Measurements from ENCODE around the gene PHACTR3.

Gene PHACTR3

GRCh38 chr20:59576216-59576953 lies 28.0 kb upstream of the PHACTR3 start:
- no peak overlapping the region for H3K9ac ChIP-seq (ENCODE audit: low read length)
- H3K36me3 ChIP-seq (ENCODE audit: control insufficient read depth, insufficient read depth, low read length), result no peaks in the 10 kb centered on the region
- no peaks in the 10 kb centered on the region for H3K9me3 ChIP-seq (ENCODE audit: control insufficient read depth, low read length)
- H3K4me3 ChIP-seq (ENCODE audit: low read length), result no peak overlapping the region
- peaks cover 7% of the 10 kb centered on the region for H3K4me1 ChIP-seq (ENCODE audit: control insufficient read depth, insufficient read depth, low read length)
- H3K27me3 ChIP-seq (ENCODE audit: control insufficient read depth, insufficient read depth, low read length), result peaks cover 31% of the 10 kb centered on the region

DNA sequence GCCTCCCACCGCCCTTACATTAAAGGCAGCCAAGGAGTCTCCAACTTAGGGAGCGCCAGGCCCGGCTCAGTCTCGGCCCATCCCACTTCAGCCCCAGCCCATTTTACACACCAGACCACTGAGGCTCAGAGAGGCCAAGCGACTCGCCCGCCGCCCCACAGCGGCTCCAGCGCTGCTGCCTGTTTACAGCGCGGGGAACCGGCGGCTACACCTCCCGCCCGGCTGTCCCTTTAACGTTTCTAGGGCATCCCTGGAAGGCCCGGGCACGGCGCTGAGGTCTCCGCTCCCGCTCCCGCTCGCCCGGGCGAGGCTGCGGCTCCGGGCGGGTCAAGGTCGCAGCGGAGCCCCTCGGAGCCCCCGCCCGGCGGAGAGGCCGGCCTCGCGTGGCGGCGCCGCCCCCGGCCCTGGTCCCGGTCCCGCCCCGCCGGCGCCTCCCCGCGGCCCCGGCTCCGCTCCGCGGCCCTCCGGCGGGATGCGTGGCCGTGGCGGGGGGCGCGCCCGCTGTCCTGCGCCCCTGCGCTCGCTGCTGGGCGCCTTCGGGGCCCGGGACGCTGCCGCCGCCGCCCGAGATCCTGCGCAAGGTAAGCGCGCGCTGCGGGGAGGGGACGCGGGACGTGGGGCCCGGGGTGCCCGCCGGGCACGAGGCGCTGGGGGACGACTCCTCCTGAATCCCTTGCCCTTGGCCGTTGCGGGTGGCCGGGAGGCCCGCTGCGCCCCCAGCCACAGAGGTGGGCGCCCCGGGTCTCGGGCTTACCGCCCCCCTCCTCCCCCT lies 27.1 kb upstream of the PHACTR3 start:
- Histone ChIP-seq H3K4me3 (ENCODE audit: low read length) (no peak overlapping the region), H3K9ac (ENCODE audit: low read length) (no peak overlapping the region), H3K36me3 (ENCODE audit: control insufficient read depth, insufficient read depth, low read length) (no peaks in the 10 kb centered on the region), H3K9me3 (ENCODE audit: control insufficient read depth, low read length) (no peaks in the 10 kb centered on the region), H3K27me3 (ENCODE audit: control insufficient read depth, insufficient read depth, low read length) (peaks cover 27% of the 10 kb centered on the region), H3K4me1 (ENCODE audit: control insufficient read depth, insufficient read depth, low read length) (no peaks in the 10 kb centered on the region)

DNA sequence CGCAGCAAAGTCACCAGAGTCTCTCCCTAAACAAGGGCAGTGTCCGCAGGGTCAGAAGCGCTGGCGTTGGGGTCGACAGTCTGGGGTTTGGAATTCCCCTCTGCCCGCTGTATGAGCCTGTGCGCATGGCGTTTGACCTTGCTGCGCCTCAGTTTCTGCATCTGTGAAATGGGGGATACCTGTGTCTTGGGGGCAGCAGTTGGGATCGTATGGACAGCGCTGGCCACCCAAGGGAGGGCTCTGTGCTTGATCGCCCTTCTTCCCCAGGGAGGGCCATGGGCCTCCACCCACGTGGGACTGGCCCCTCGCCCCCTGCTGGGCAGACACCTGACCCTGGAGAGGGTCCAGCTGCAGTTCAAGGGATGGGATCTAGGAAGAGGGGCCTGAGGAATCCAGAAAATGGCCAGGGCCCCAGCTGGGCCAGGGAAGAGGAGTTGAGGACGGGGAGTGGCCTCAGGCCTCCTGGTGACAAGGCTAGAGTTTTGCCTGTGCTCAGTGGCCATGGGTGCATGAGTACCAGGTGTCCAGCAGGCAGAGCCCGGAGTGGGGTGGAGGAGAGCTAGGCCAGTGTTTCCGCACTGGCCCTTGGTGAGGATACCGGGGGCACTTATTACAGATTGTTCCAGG lies 26.4 kb upstream of the PHACTR3 start:
- no peak overlapping the region for H3K9ac ChIP-seq (ENCODE audit: low read length)
- H3K4me3 ChIP-seq (ENCODE audit: low read length), result no peak overlapping the region
- H3K9me3 ChIP-seq (ENCODE audit: control insufficient read depth, low read length), result no peaks in the 10 kb centered on the region
- H3K4me1 ChIP-seq (ENCODE audit: control insufficient read depth, insufficient read depth, low read length), result peaks cover under 1% of the 10 kb centered on the region
- peaks cover 27% of the 10 kb centered on the region for H3K27me3 ChIP-seq (ENCODE audit: control insufficient read depth, insufficient read depth, low read length)
- no peaks in the 10 kb centered on the region for H3K36me3 ChIP-seq (ENCODE audit: control insufficient read depth, insufficient read depth, low read length)

DNA sequence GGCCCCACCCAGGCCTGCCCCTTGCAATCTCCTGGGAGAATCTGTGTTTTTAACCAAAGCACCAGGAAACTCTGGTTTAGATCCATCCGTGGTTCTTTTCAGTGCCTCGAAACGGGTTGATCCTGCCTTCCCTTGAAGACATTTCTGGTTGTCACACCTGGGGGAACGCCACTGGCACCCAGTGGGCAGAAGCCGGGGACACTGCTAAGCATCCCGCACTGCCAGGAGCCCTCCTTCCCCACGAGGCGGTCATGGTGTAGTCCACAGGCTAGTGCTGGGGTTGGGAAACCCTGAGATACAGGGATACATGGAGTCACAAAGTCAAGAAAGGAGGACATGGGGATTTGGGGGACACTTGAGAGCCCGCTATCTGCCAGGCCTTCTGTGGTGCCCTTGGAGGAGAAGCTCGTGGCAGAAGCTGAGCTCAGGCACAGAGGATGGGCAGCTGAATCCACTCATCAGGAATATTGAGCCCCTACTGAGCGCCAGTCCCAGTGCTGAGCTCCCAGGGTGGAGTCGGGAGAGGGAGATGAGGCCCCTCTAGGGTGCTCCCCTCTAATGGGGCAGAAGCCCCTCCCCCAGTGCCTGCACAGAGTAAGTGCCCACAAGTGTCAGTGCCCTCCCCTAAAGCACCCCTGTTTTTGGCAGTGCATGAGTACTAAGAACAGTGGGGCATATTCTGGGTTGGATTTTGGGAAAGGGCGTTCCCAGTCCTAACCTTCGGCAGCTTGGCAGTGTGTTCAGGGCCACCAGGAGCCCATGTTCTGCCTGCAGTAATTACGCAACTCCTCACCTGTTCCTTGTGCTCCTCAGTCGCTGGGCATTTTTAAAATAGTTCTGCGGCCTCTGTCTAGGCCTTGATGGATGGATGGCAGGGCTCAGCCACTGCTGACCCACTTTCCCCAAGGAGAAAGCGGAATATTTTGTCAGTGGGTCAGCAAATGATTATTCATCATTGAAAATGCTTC lies 25.6 kb upstream of the PHACTR3 start:
- Histone ChIP-seq H3K4me3 (ENCODE audit: low read length) (no peak overlapping the region), H3K36me3 (ENCODE audit: control insufficient read depth, insufficient read depth, low read length) (no peaks in the 10 kb centered on the region), H3K27me3 (ENCODE audit: control insufficient read depth, insufficient read depth, low read length) (peaks cover 27% of the 10 kb centered on the region)

DNA sequence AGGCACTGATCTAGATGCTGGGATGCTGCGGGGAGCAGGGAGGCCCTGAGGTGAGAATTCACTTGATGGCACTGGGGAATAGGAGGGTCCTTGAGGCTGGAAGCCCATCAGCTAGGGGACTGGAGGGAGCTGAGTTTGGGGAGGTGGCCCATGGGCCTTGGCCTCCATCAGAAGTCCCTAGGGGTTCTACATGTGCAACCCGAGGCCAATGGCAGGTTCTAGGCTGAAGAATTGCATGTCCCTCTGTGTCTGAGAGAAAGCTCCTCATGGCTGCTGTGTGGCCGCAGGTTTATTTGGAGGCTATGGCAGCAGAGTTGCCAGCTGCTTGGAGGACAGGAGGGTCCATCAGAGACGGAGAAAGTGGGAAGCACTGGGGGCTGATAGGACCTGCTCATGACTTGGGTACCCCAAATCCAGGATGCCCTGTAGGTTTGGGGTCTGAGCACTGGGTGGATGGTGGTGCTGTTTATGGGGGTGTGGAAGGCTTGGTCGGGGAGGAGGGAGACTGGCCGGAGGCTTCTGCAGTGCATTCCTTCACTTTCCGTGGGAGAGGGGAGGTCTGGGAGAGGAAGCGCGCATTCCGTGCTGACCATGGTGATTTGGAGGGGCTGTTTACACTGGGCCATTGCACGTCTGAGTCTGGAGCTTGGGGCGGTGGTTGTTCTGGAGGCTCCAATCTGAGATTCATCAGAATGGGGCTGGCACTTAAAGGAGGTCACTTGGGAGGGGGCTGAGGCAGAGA lies 24.8 kb upstream of the PHACTR3 start:
- Histone ChIP-seq H3K9me3 (ENCODE audit: control insufficient read depth, low read length) (no peaks in the 10 kb centered on the region), H3K36me3 (ENCODE audit: control insufficient read depth, insufficient read depth, low read length) (no peaks in the 10 kb centered on the region), H3K4me1 (ENCODE audit: control insufficient read depth, insufficient read depth, low read length) (peaks cover 4% of the 10 kb centered on the region), H3K9ac (ENCODE audit: low read length) (no peak overlapping the region), H3K4me3 (ENCODE audit: low read length) (no peak overlapping the region), H3K27me3 (ENCODE audit: control insufficient read depth, insufficient read depth, low read length) (peaks cover 27% of the 10 kb centered on the region)

More for the DNA sequence above, 25.6 kb upstream of the PHACTR3 start:
- Histone ChIP-seq H3K4me1 (ENCODE audit: control insufficient read depth, insufficient read depth, low read length) (peaks cover 4% of the 10 kb centered on the region), H3K9ac (ENCODE audit: low read length) (no peak overlapping the region), H3K9me3 (ENCODE audit: control insufficient read depth, low read length) (no peaks in the 10 kb centered on the region)

DNA sequence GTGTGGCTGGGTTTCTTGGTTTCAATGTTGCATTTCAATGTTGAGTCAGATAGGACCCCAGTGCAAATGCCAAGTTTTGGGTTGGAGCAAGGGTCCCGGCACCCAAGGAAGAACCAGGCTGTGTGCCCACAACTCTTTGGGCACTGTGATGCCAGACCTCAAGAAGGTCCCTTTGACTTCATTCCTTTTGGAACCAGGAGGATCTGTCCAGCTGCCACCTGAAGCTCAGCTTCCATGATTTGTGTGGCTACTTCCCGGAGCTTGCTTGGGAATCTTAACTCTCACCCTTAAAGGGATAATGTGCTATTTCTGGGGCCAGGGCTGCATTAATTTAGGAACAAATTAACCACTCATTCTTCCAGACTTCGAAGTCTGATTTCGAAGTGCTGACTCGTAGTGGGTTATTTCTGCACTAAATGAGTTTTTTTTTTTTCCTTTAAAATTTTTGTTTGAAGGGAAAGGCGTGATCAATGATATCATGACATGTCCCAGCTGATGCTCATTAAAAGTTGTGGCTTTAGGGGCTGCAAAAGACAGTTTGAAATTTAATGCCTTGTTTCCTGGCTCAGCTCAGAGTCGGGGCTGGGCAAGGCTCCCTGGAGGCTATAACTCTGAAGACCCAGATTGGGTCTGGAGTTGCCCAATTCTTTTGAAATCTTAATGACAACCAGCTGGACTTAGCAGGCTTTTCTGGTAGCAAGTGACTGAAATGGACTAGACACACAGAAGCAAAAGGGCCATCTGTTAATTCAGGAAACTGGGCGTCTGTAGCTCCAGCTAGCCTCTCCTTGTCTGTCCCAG lies 24.0 kb upstream of the PHACTR3 start:
- no peaks in the 10 kb centered on the region for H3K36me3 ChIP-seq (ENCODE audit: control insufficient read depth, insufficient read depth, low read length)
- H3K4me3 ChIP-seq (ENCODE audit: low read length), result no peak overlapping the region
- H3K27me3 ChIP-seq (ENCODE audit: control insufficient read depth, insufficient read depth, low read length), result peaks cover 27% of the 10 kb centered on the region
- H3K4me1 ChIP-seq (ENCODE audit: control insufficient read depth, insufficient read depth, low read length), result peaks cover 4% of the 10 kb centered on the region
- no peak overlapping the region for H3K9ac ChIP-seq (ENCODE audit: low read length)
- no peaks in the 10 kb centered on the region for H3K9me3 ChIP-seq (ENCODE audit: control insufficient read depth, low read length)

DNA sequence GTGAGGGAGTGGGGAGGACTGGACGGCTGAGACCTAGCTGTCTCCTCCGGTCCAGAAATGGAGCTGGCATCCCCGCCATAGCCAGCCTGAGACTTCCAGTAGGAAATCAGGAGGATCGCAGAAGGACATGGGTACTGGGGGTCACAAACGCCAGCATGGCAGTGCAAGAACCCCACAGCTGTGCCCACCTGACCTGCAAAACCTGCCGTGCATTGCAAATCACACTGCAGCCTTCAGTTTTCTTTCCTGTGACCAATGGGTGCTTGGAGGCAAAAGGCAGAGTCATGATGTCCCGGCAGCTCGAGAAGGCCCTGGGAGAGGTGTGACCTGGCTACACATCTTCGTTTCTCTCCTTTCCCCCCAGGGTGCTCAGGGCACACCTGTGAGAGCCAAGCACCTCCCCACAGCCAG lies 23.3 kb upstream of the PHACTR3 start:
- H3K4me1 ChIP-seq (ENCODE audit: control insufficient read depth, insufficient read depth, low read length), result peaks cover 4% of the 10 kb centered on the region
- no peak overlapping the region for H3K4me3 ChIP-seq (ENCODE audit: low read length)
- no peak overlapping the region for H3K9ac ChIP-seq (ENCODE audit: low read length)
- no peaks in the 10 kb centered on the region for H3K9me3 ChIP-seq (ENCODE audit: control insufficient read depth, low read length)
- peaks cover 23% of the 10 kb centered on the region for H3K27me3 ChIP-seq (ENCODE audit: control insufficient read depth, insufficient read depth, low read length)
- H3K36me3 ChIP-seq (ENCODE audit: control insufficient read depth, insufficient read depth, low read length), result no peaks in the 10 kb centered on the region

GRCh38 chr20:59581993-59582679 lies 22.2 kb upstream of the PHACTR3 start:
- H3K27me3 ChIP-seq (ENCODE audit: control insufficient read depth, insufficient read depth, low read length), result peaks cover 12% of the 10 kb centered on the region
- H3K4me3 ChIP-seq (ENCODE audit: low read length), result no peak overlapping the region
- no peak overlapping the region for H3K9ac ChIP-seq (ENCODE audit: low read length)
- no peaks in the 10 kb centered on the region for H3K36me3 ChIP-seq (ENCODE audit: control insufficient read depth, insufficient read depth, low read length)
- no peaks in the 10 kb centered on the region for H3K9me3 ChIP-seq (ENCODE audit: control insufficient read depth, low read length)
- H3K4me1 ChIP-seq (ENCODE audit: control insufficient read depth, insufficient read depth, low read length), result peaks cover 4% of the 10 kb centered on the region

DNA sequence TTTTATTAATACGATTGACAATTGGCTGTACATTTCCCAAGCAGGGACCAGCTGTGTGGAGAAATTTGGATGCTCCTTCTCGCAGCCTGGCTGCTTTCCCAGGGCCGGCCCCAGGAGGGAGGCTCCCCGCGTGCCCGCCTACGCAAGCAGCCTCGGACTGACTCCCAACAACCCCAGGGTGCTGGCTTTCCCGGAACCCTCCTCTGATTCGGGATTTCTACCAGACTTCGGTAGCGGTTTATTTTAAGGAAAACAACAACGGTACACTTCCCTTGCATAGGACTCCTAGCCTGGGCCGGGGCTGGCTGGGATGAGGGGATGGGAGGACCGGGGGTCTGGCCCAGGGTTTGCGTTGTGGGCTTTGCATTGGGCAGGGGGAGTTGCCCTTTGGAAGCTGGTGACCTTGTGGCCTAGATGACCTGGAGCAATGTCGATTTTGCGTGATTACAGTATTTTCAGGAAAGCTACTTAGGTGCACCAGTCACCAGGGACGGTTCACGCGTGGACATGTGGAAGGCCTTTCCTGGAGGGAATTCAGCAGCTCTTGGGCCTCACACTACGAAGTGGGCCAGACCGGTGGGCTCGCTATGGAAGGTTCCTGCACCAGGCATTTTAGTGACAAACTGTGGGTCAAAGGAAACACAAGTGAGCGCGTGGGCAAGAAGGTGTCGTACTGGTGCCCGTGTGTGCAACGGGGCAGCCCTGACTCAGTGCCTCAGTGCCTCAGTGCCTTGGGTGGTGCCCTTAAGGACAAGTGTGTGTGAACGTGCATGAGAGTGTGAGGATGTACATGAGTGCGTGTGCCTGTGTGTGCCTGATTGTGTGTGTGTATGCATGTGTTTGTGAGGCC lies 20.7 kb upstream of the PHACTR3 start:
- H3K36me3 ChIP-seq (ENCODE audit: control insufficient read depth, insufficient read depth, low read length), result no peaks in the 10 kb centered on the region
- peaks cover 4% of the 10 kb centered on the region for H3K4me1 ChIP-seq (ENCODE audit: control insufficient read depth, insufficient read depth, low read length)
- H3K4me3 ChIP-seq (ENCODE audit: low read length), result no peak overlapping the region
- no peaks in the 10 kb centered on the region for H3K9me3 ChIP-seq (ENCODE audit: control insufficient read depth, low read length)
- H3K9ac ChIP-seq (ENCODE audit: low read length), result no peak overlapping the region
- H3K27me3 ChIP-seq (ENCODE audit: control insufficient read depth, insufficient read depth, low read length), result peaks cover 5% of the 10 kb centered on the region

Measured in mucosa of stomach (tissue), 1 donor.